Measurements from ENCODE around the gene LUM. TPM values are rescaled to one million over a fixed set of nuclear protein-coding genes. Genes with fewer than 3 reads are reported as not detected.
A peak's percentile ranks its signal among the peaks of the same experiment; 100 is the strongest.

The LUM gene
- polyA plus RNA-seq, 3 donors: not detected

- Histone ChIP-seq H3K9ac (ENCODE audit: insufficient read depth, low read length, poor library complexity, severe bottlenecking) (no peak overlapping the region), H3K4me3 (replicated peaks in 1 of 3; ENCODE audit: low read depth in 2 of 3, low read length in 3 of 3) (no peak overlapping the region), H3K4me1 (ENCODE audit: control insufficient read depth in 1 of 2, insufficient read depth in 2 of 2, low read length in 2 of 2) (no peaks in the 10 kb centered on the region), H3K27ac (ENCODE audit: low read depth in 1 of 2, low read length in 2 of 2) (no peak overlapping the region), H3K9me3 (replicated peaks in 1 of 2; ENCODE audit: control insufficient read depth in 1 of 2, insufficient read depth in 1 of 2, low read length in 2 of 2) (no peaks in the 10 kb centered on the region), H4K20me1 (ENCODE audit: insufficient read depth, low read length) (no peaks in the 10 kb centered on the region), H3K27me3 (ENCODE audit: control insufficient read depth in 2 of 2, insufficient read depth in 2 of 2, low read length in 2 of 2) (no peaks in the 10 kb centered on the region), H3K36me3 (replicated peaks in 1 of 2; ENCODE audit: control insufficient read depth in 1 of 2, insufficient read depth in 2 of 2, low read length in 2 of 2) (no peaks in the 10 kb centered on the region), H3K4me2 (replicated peaks; ENCODE audit: extremely low read depth, low read length, poor library complexity, severe bottlenecking) (no peak overlapping the region), H2AFZ (ENCODE audit: insufficient read depth, low read depth, low read length, poor library complexity, severe bottlenecking) (no peak overlapping the region), H3K79me2 (ENCODE audit: insufficient read depth, low read length) (no peaks in the 10 kb centered on the region)
- intact Hi-C loops (cut with micrococcal nuclease): no loop called here
- WGBS (ENCODE audit: insufficient coverage): no CpG with 5 or more reads among the region's 1 CpG
- Mint-ChIP-seq H3K27me3 (ENCODE audit: low read depth in 3 of 3) (peaks cover 0 to 2% (median 0%) of the 10 kb centered on the region in 3 donors), H3K9me3 (peaks cover 0 to 5% (median 2%) of the 10 kb centered on the region in 7 donors), H3K4me1 (no peaks in the 10 kb centered on the region), H3K4me3 (no peak overlapping the region), H3K36me3 (no peaks in the 10 kb centered on the region), H3K27ac (no peak overlapping the region)
- TF ChIP-seq CTCF (IDR thresholded peaks at IDR 0.05): no peak
- DNase-seq: no peak
Observed at GRCh38 chr12:91133871-91134270, 22.6 kb upstream of the LUM start.

GRCh38 chr12:91129662-91130362 is 18.5 kb upstream of the LUM start:
- no peaks in the 10 kb centered on the region for H3K36me3 Mint-ChIP-seq
- H3K4me1 ChIP-seq (ENCODE audit: control insufficient read depth in 1 of 2, insufficient read depth in 2 of 2, low read length in 2 of 2): no peaks in the 10 kb centered on the region
- H3K4me1 Mint-ChIP-seq: no peaks in the 10 kb centered on the region
- peaks cover 0 to 3% of the 10 kb centered on the region in 2 donors for H3K9me3 ChIP-seq (replicated peaks in 1 of 2; ENCODE audit: control insufficient read depth in 1 of 2, insufficient read depth in 1 of 2, low read length in 2 of 2)
- 69% methylated on average over 1 of the region's 2 CpGs for WGBS (ENCODE audit: insufficient coverage)
- H3K4me3 ChIP-seq (replicated peaks in 1 of 3; ENCODE audit: low read depth in 2 of 3, low read length in 3 of 3): no peak overlapping the region
- peaks cover 0 to 8% (median 3%) of the 10 kb centered on the region in 7 donors for H3K9me3 Mint-ChIP-seq
- TF ChIP-seq CTCF (IDR thresholded peaks at IDR 0.05): peak; percentile 24
- H3K4me3 Mint-ChIP-seq: no peak overlapping the region
- H4K20me1 ChIP-seq (ENCODE audit: insufficient read depth, low read length): no peaks in the 10 kb centered on the region
- H3K27me3 Mint-ChIP-seq (ENCODE audit: low read depth in 3 of 3): peaks cover 0 to 4% (median 0%) of the 10 kb centered on the region in 3 donors
- H3K36me3 ChIP-seq (replicated peaks in 1 of 2; ENCODE audit: control insufficient read depth in 1 of 2, insufficient read depth in 2 of 2, low read length in 2 of 2): no peaks in the 10 kb centered on the region
- DNase-seq: no peak
- H3K27ac ChIP-seq (ENCODE audit: low read depth in 1 of 2, low read length in 2 of 2): no peak overlapping the region
- H3K79me2 ChIP-seq (ENCODE audit: insufficient read depth, low read length): no peaks in the 10 kb centered on the region
- H3K4me2 ChIP-seq (replicated peaks; ENCODE audit: extremely low read depth, low read length, poor library complexity, severe bottlenecking): no peak overlapping the region
- no peak overlapping the region for H3K9ac ChIP-seq (ENCODE audit: insufficient read depth, low read length, poor library complexity, severe bottlenecking)
- H3K27ac Mint-ChIP-seq: no peak overlapping the region
- intact Hi-C loops (cut with micrococcal nuclease): no loop called here
- H3K27me3 ChIP-seq (ENCODE audit: control insufficient read depth in 2 of 2, insufficient read depth in 2 of 2, low read length in 2 of 2): no peaks in the 10 kb centered on the region
- H2AFZ ChIP-seq (ENCODE audit: insufficient read depth, low read depth, low read length, poor library complexity, severe bottlenecking): no peak overlapping the region
